ENCODE data around the gene XPNPEP3. TPM values are rescaled to one million over a fixed set of nuclear protein-coding genes. Genes with fewer than 3 reads are reported as not detected.
A peak's percentile ranks its signal among the peaks of the same experiment; 100 is the strongest.

The XPNPEP3 gene
- total and polyA plus RNA-seq, 7 donors = 3.3 to 16.3 (median 10.3) TPM

DNA sequence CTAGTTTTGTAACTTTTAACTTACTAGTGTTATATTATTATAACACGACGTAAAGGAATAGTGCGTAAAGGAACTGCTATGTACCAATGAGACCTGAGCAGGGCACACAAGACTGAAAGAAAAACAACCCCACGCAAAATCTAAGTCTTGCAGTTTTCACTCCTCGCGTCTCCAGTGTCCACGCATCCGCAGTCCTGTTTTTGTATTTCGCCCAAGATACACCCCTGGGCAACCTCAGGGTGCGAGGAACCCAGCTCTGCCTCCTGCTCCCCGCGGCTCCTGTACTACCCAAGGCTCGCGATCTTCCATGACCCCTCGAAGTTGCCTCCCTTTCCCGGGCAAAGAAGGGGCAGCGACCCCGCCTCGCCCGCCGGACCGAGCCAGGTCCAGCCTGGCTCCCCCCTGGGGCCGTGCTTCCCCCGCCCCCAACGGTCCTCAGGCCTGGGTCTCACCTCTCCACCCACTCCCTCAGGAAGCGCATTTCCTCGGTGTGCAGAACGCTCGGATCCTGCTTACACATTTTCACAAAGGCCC lies 902 bp upstream of the XPNPEP3 start:
- Histone ChIP-seq H3K27ac (peak overlapping the region; percentile 98), H3K4me3 (peak overlapping the region; percentile 96), H3K4me1 (peaks cover 61% of the 10 kb centered on the region), H3K9me3 (no peaks in the 10 kb centered on the region), H3K27me3 (ENCODE audit: insufficient read depth in 3 of 3, low read length in 2 of 3) (no peaks in the 10 kb centered on the region), H3K36me3 (ENCODE audit: insufficient read depth in 1 of 2, low read depth in 1 of 2) (peaks cover 0 to 12% of the 10 kb centered on the region in 2 donors)
- intact Hi-C loops (cut with DNase I) = loop anchor here in 1 of 2 donors (2.0 kb wide), 1 partner anchor 37 kb away; the partner anchor contains the start of gene SLC25A17
- WGBS, 3 donors = 0 to 1% (median 1%) methylated on average over 27 to 29 of the region's 29 CpGs
- TF ChIP-seq, protein P1, sequence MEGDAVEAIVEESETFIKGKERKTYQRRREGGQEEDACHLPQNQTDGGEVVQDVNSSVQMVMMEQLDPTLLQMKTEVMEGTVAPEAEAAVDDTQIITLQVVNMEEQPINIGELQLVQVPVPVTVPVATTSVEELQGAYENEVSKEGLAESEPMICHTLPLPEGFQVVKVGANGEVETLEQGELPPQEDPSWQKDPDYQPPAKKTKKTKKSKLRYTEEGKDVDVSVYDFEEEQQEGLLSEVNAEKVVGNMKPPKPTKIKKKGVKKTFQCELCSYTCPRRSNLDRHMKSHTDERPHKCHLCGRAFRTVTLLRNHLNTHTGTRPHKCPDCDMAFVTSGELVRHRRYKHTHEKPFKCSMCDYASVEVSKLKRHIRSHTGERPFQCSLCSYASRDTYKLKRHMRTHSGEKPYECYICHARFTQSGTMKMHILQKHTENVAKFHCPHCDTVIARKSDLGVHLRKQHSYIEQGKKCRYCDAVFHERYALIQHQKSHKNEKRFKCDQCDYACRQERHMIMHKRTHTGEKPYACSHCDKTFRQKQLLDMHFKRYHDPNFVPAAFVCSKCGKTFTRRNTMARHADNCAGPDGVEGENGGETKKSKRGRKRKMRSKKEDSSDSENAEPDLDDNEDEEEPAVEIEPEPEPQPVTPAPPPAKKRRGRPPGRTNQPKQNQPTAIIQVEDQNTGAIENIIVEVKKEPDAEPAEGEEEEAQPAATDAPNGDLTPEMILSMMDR (IDR thresholded peaks at IDR 0.05) = no peak
- DNase-seq (peak in 1 of 2 donors; percentile 77), ATAC-seq (peak; percentile 27 to 42 (median 32))

DNA sequence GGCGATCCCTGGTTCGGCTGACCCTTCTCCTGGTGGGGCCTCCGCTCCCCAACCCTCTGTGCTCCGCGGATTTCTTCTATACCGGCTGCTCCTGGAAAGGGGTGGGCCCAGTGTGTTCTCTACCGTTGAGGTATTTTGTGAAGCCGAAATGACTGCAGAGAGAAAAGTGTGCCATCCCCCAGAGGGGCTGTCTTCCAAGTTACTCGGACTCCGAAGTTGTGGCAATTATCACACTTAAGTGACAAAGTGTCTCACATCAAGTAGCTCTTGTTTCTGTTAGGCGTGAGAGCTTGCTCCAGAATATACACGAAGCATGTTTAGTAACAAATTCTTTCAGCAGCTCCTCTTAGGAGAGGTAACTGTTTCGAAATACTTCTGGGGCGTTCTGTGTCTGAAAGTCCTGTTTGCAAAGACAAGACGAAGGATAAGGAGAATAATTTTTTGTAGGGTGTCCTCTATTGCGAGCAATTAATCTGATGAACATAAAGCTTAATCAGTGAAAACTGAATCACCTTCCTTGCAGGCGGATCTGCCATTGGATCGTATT lies 434 bp downstream of the XPNPEP3 start:
- Histone ChIP-seq H3K9me3 (no peaks in the 10 kb centered on the region), H3K4me1 (peaks cover 48% of the 10 kb centered on the region), H3K27ac (peak overlapping the region; percentile 98), H3K27me3 (ENCODE audit: insufficient read depth in 3 of 3, low read length in 2 of 3) (no peaks in the 10 kb centered on the region), H3K36me3 (ENCODE audit: insufficient read depth in 1 of 2, low read depth in 1 of 2) (peaks cover 0 to 19% of the 10 kb centered on the region in 2 donors), H3K4me3 (peak overlapping the region; percentile 96)
- no peak for ATAC-seq
- DNase-seq = no peak
- WGBS, 3 donors = 3 to 4% (median 3%) methylated on average over 18 of the region's 18 CpGs
- TF ChIP-seq, protein P1 (IDR thresholded peaks at IDR 0.05) = no peak
- intact Hi-C loops (cut with DNase I) = loop anchor here in 1 of 2 donors (2.0 kb wide), 1 partner anchor 39 kb away; the partner anchor contains the start of gene SLC25A17

DNA sequence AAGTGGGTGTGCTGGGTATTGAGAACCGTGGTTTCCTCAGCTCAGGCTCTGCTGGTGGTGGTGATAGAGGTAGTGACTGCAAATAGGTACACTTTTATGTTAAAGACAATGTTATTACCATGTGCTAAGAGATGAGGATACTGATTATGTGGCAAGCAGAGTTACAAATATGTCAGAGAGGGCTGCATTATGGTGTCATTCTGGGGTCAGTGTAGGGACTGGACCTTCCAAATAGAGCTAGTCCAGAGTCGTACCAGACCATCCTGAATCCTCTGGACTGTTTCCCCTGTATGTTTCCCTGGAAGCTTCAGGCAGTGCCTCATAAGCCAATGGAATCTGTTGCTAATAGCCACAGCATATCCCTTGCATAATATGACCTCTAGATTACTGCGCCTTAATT lies 5.1 kb downstream of the XPNPEP3 start, which contains the start of gene DNAJB7:
DNAJB7 (minus strand) TSS at position 101 of the 400 bp plus-strand sequence. CDS start 119 bp downstream, outside the sequence.
- Histone ChIP-seq H3K4me1 (peaks cover 18% of the 10 kb centered on the region), H3K27me3 (ENCODE audit: insufficient read depth in 3 of 3, low read length in 2 of 3) (no peaks in the 10 kb centered on the region), H3K27ac (no peak within 1 kb of the TSS), H3K9me3 (no peaks in the 10 kb centered on the region), H3K4me3 (no peak within 1 kb of the TSS), H3K36me3 (ENCODE audit: insufficient read depth in 1 of 2, low read depth in 1 of 2) (peaks cover 0 to 19% of the 10 kb centered on the region in 2 donors)
- no peak for DNase-seq
- intact Hi-C loops (cut with DNase I) = no loop called here
- WGBS, 3 donors = 88 to 94% (median 90%) methylated on average over 3 of the region's 3 CpGs
- no peak for ATAC-seq
- TF ChIP-seq, protein P1 (IDR thresholded peaks at IDR 0.05) = no peak

DNA sequence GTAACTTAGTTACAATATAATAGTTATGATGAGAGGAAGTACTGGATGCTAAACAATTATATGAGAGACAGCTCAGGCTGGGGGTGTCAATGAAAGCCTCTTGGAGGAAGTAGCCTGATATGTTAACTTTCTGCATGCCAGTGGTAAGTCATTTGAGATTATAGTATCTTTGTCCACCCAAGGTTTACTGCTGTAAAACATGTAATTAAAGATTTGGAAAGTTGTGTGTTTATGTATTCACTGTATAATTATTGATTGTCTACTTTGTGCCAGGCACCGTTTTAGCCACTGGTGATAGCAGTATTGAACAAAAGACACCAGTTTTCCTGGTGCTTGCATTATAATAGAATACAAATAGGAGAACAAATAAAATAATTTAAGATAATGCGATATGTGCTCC lies 5.6 kb downstream of the XPNPEP3 start:
- no peak for ATAC-seq
- no peak for DNase-seq
- Histone ChIP-seq H3K4me1 (peaks cover 17% of the 10 kb centered on the region), H3K4me3 (no peak overlapping the region), H3K27ac (no peak overlapping the region), H3K9me3 (no peaks in the 10 kb centered on the region), H3K36me3 (ENCODE audit: insufficient read depth in 1 of 2, low read depth in 1 of 2) (peaks cover 0 to 19% of the 10 kb centered on the region in 2 donors), H3K27me3 (ENCODE audit: insufficient read depth in 3 of 3, low read length in 2 of 3) (no peaks in the 10 kb centered on the region)
- 91 to 97% (median 92%) methylated on average over 2 of the region's 2 CpGs for WGBS, 3 donors
- intact Hi-C loops (cut with DNase I) = no loop called here
- TF ChIP-seq, protein P1 (IDR thresholded peaks at IDR 0.05) = no peak
